NCI-H2227 treated with DMSO at 0.1 percent for 48 hours (cell line): ENCODE data around the gene PDPN.

Experiments
- DNase-seq: peaks from one replicate; lab custom pipeline; 2025; lab: John Stamatoyannopoulos, UW

PDPN gene

DNA sequence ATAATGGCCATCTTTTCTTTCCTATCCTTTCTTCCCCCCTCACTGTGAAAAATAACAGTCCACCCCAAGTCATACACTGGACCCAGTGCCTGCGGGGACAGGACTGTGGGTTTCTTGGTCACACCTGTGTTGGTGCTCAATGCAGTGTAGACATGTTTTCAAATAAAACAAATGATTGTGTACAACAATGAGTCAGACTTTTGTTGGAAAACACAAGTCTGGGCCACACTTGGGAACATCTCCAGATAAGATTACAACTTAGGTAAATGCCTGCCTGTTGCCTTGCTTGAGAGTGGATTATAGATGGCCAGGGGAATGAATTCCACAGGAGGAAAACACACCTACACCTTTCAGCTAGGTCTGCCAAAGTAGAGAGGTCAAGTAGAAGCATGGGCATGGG is 34.1 kb downstream of the PDPN start:
- DNase-seq, result no peak

DNA sequence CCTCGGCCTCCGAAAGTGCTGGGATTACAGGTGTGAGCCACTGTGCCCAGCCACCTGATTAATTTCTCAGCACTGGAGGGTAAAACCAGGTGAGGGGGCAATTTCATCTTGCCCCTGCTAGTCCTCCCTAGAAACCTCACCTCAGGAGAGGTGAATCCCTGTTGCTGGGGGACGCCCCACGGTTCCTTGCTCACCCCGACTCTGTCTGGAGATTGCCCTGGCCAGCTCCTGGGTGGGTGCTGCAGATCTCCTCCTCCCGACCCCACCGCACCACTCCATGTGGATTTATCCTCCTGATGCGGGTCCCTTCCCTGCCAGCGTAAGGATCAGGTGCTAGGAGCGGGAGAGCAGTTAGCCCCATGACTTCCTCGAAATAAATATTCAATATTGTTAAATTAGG is 34.9 kb downstream of the PDPN start:
- DNase-seq, result no peak

DNA sequence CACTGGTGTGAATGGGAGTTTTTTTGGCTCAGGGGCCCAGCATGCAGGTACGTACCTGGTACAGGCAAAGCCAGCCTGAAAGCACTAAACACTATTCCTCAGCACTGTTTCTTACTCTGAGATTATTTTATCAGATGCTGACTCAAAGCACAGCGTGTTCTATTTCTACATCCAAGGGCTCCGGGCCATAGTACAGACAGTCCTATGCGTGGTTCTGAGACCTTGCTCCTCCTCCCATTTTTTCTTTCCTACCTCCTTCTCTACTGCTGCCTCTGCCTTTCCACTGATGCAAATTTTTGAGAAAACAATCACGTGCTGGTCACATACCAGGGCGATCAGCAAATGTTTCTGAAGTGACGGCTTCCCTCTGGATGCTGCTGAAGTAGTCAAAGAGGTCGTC is 36.3 kb downstream of the PDPN start:
- no peak for DNase-seq

DNA sequence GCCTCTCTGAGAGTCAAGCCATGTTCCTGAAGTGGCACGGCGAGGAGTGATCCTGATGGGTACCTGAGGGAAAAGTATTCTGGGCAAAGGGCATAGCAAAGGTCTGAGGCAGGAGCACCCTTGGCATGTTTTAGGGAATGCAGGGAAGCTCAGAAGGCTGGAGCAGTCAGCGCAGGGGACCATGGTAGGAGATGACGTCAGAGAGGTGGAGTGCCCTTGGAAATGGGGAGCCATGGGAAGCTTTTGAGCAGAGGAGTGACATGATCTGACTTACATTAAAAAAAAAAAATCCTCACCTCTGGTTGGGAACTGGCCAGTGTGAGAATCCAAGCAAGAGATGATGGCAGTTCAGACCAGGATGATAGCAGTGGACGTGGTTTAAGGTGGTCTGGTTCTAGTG is 37.2 kb downstream of the PDPN start:
- DNase-seq, result no peak

DNA sequence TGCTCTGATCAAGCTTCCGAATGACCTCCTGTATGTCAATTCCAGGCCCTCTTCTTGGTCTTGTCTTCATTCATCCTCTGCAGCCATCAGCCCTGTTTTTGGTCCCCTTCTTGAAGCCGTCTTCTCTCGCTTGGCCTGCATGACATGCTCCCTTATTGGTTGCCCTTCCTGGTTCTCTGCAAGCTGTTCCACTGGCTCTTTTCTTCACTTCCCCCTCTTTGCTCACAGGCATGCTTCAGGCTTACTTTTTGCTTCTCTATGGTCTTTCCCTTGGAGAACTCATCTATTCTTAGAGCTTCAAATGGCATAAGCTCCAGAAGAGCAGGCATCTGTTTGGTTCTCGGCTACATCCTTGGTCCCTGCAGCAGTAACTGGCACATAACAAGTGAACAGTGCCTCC is 38.8 kb downstream of the PDPN start:
- DNase-seq, result no peak

DNA sequence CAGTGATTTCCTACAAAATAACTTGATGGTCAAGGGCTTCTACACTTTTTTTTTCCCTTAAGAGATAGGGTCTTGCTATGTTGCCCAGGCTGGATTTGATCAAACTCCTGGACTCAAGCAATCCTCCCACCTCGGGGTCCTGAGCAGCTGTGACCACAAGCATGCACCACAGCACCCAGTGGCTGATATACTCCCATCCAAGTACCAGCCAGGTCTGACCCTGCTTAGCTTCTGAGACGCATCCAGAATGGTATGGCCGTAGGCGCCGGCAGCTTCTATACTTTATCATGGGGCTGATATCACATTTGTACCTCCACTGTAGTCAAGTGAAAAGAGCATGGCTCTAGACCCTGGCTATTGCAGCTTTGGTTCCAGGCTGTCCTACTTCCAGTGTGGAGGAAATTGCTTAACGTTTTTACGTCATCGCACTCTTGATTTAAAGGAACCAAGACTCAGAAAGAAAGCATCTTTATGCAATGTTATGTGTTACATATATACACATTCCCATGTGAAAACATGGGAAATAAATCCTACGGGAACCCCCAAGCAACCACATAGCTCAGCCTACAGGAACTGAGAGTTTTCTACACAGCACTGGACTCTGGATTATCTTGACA is 39.5 kb downstream of the PDPN start:
- DNase-seq, result no peak

DNA sequence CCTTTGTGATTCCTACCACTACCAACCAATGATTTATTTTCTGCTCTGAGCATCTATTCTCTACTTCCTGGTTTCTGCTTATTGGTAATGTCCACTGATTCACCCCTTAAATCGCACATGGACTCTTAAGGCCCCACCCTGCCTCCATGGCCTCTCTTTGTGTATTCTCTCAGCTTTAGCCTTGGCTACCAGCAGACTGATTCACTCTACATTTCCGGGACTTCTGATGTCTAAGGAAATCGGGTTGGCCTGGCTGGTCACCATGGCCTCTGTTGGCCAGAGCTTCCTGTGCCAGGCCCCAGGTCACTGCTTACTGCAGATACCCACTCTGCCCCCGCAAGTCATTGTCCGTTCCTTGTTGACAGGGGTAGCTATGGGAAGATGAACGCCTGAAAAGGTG is 40.9 kb downstream of the PDPN start:
- DNase-seq, result no peak

DNA sequence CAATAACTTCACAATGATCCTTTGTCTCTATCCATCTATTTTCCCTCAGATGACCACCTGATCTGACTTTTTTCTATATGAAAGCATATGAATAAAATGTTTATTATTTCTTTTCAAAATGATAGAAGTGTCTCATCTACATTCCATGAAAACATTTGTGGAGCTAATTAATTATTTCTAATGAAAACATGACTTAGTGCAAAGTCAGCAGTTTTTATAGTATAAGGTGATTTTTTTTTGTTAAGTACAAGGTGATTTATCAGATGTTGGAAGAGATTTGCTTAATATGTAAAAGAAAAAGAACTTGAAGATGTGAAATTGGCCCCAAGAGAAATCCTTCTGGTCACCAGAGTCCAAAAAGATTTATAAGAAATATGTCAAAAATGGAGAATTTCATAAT is 43.5 kb downstream of the PDPN start:
- DNase-seq, result no peak

DNA sequence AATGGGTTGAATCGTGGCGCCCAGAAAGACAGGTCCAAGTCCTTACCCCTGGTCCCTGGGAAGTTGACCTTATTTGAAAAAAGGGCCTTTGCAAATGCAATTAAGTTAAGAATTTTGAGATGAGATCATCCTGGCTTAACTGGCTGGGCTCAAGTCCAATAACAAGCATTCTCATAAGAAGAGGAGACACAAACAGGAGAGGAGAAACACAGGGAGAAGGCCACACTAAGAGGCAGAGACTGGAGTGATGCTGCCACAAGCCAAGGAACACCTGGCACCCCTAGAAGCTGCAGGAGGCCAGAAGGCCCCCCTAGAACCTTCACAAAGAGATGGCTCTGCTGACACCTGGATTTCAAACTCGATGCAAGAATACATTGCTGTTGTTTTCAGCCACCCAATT is 44.6 kb downstream of the PDPN start:
- no peak for DNase-seq

DNA sequence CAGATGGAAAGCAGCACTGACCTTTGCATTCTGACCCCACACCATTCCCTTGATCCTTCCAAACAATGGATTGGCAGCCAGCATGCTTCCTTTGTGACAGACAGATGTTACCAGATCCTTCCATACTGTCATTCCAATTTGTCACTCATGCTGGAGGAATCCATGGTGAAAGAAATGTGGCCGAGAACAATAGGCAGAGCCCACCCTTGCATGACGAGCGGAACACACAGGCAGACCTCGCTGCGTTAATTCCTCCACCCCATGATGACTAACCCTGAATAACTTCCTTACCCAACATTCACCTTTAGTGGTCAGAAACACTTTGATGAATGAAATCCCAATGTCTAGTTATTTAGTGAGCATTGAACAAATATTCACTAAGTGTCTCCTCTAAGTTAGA is 45.1 kb downstream of the PDPN start:
- no peak for DNase-seq

DNA sequence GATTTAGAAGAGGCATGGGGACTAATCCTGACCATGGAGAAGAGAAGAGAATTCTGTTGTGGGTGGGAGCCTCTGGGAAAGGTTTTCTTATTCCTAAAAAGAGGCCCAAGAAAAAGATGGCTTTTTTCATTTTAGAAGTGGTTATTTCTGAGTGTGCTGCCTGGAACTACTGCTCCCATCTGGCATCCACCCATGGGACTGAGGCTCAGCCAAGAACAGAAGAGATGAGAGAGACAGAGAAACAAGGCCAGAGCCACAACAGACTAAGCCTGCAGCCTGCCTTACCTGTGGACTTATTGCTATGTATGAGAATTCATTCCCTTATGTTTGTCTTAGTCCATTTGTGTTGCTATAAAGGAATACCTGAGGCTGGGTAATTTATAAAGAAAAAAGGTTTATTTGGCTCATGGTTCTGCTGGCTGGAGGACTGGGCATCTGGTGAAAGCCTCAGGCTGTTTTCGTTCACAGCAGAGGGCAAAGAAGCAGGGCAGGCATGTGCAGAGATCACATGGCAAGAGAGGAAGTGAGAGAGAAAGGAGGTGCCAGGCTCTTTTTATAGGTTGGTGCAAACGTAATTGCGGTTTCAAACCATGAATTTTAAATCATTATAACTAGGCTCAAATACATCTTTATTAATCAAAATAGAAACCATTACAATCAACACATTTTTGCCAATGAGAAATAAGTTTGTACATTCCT is 58.8 kb downstream of the PDPN start:
- no peak for DNase-seq

DNA sequence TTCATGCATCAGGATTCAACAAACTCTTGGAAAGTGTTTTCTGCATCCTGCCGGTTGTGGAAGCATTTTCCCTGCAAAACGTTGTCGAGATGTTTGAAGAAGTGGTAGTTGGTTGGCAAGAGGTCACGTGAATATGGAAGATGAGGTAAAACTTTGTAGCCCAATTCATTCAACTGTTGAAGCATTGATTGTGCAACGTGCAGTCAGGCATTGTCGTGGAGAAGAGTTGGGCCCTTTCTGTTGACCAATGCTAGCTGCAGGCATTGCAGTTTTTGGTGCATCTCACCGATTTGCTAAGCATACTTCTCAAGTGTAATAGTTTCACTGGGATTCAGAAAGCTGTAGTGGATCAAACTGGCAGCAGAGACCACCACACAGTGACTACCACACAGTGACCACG is 59.4 kb downstream of the PDPN start:
- DNase-seq, result no peak

DNA sequence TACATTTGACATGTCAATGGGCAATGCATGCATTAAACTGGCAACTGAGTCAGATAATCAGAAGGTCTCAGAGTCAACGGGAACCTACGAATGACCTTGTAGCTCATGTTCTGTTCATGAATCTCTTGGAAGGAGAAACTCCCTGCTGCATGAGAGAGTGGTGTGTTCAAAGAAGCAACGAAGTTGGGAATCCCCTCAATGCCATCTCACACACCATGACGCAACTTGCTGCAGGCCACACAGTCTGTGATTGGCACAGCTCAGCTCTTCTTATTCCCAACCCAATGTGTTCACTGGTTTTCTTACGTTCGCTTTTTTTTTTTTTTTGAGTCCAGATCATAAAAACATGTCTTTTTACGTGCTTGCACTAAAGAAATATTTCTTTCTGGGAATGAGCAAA is 62.9 kb downstream of the PDPN start:
- no peak for DNase-seq

DNA sequence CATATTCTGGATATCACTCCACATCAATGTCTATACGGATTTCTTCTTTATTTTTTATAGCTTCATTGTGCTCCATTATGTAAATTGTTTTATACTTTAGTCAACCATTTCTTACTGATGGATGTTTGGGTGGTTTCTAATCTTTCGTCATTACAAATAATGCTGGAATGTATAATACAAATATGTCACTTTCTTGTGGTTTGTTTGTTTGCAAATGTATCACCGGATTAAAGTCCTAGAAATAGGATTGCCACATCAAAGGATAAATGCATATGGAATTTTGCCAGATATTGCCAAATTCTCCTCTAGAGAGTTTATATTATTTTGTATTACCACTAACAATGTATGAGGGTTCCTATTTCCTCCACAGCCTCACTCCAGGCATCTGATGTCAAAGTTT is 67.6 kb downstream of the PDPN start:
- DNase-seq, result no peak

DNA sequence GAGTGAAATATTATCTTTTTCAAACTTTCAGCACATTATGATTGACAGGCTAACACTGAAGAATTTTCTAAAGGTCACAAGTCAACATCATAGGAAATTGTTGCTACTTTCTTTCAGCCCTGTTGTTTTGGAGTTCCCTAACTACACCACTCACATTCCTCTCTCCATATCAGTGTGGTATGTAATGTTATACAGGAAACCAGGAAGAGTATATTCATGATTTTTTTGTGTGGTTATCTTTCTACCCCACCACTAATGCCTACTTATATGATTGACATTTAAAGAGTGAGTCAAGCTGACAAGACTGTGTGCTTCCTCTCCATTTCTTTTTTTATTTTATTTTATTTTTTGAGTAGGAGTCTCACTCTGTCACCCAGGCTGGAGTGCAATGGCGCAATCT is 68.6 kb downstream of the PDPN start:
- DNase-seq, result no peak

DNA sequence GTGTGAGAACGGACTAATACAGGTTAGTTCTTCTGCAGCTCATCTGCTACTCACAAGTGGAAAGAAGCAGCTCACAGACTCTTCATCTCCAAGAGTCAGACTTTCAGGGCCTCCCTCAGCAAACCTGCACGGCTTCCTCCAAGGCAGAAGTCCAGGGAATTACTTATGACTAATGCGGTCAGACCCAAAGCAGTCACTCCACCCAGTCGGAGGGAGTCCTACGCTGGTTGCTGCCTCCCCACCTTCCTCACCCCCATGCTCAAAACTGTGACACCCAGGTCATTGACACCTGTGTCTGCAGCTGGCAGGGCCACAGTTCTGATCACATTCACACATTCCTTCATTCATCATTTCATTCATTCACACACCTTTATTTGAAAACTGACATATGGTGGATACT is 77.9 kb downstream of the PDPN start:
- no peak for DNase-seq

DNA sequence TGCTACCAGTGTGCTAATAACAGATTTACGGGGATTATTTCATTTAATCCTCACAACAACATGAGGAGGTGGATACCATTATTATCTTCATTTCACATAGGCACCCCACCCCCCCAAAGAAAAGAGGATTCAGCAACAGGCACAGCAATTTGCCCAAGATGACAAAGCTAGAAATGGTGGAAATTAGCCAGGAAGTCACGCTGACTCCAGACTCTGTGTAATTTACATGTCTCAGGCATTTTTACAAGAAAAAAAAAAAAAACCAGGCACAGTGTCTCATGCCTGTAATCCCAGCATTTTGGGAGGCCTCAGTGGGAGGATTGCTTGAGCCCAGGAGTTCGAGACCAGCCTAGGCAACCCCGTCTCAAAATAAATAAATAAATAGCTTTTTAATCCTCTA is 78.9 kb downstream of the PDPN start:
- no peak for DNase-seq

DNA sequence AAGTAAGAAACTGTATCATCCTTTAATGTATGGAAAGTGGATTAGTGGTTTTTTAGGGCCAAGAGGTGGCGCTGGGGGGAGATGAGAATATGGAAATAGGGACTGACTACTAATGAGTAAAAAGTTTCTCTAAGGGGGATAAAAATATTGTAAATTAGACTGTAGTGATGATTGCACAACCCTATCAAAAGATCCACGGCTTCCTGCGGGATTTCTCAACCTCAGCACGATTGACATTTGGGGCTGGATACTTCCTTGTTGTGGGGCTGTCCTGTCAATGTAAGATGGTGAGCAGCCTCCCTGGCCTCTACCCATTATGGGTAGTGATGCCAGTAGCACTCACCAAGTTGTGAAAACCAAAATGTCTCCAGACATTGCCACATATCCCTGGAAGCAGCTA is 80.3 kb downstream of the PDPN start:
- DNase-seq, result no peak

DNA sequence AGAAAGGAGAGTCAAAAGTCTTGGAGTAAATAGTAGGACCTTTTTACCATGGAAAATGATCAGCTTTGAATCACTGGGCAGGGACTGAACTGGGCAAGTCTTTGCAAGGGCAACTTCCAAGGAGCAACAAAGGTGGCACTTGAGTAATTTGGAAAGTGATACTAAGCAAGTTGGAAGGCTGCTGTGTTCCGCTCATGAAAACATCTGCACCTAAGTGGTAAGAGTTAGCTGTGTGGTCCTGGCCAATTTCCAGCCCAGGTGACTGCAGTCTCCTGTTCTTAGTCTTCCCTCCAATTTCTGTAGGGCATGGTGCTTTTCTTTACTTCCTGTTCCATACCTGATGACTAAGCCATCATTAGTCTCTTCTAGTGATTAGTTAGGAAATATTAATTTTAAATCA is 80.8 kb downstream of the PDPN start:
- DNase-seq, result no peak

DNA sequence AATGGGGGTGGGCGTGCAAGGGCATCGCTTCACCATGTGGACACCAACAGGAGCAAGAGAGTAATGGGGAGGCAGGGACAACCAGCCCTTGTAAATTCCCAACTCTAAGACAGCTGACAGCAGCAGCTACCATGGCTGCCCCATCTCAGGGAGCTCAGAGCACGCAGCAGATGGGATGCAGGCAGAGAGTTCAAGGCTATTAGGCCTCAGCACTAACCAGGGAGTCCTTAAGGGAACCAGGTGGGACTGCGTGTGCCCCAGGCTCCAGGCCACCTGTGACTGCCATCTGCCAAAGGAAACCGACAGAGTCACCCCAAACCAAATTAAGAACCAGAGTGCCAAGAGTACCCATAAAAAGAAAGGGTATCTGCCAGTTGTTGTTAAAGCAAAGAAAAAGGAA is 82.7 kb downstream of the PDPN start:
- DNase-seq, result no peak
